GM12801 (cell line): ENCODE measurements around the gene COQ9.

ENCODE experiments used
- TF ChIP-seq, protein P1 (sequence below): IDR thresholded peaks from one replicate; pipeline ENCODE4 v1.5.1; 2011; ENCODE audit warnings: control low read depth; ENCODE audit not compliant: insufficient read length; ENCODE audit errors: extremely low read depth

Gene COQ9

GRCh38 chr16:57430955-57431354 lies 16.3 kb upstream of the COQ9 start:
- TF ChIP-seq, protein P1, sequence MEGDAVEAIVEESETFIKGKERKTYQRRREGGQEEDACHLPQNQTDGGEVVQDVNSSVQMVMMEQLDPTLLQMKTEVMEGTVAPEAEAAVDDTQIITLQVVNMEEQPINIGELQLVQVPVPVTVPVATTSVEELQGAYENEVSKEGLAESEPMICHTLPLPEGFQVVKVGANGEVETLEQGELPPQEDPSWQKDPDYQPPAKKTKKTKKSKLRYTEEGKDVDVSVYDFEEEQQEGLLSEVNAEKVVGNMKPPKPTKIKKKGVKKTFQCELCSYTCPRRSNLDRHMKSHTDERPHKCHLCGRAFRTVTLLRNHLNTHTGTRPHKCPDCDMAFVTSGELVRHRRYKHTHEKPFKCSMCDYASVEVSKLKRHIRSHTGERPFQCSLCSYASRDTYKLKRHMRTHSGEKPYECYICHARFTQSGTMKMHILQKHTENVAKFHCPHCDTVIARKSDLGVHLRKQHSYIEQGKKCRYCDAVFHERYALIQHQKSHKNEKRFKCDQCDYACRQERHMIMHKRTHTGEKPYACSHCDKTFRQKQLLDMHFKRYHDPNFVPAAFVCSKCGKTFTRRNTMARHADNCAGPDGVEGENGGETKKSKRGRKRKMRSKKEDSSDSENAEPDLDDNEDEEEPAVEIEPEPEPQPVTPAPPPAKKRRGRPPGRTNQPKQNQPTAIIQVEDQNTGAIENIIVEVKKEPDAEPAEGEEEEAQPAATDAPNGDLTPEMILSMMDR = no peak

DNA sequence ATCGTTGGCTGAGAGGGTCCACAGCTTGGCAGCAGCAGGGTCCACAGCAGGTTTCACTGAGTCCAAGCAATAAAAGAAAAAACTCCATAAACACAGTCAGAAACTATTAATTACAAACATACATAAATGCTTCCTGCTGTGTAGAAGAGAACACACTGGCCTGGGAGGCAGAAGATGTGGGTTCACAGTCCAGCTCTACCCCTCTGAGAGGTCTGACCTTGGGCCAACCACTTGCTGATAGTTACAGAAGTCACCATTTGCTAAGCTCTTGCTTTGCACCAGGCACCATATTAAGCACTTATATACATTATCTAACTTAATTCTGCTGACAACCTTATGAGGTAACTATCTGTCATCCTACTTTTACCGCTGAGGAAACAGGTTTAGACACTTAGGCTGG lies 14.8 kb upstream of the COQ9 start:
- TF ChIP-seq, protein P1 = no peak

- TF ChIP-seq, protein P1 = no peak
Observed at GRCh38 chr16:57432989-57433388, 14.3 kb upstream of the COQ9 start.

DNA sequence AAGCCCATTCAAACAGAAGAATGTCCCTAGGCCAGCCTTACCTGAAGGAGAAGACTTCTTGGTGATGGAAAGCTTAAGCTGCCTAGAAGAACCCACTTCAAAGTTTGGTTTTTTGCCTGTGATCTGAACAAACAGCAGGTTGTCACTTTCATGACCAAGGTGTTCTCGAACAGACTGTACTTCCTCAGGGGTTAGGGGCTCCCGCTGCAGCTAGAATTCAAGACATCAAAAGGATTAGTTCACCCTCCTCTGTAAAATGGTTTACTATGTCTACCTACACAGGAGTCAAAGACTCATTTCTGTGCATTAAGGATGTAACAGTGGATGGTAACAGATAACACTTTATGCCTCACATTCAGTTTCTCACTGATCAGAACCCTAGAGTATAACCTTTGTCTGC lies 13.3 kb upstream of the COQ9 start:
- TF ChIP-seq, protein P1 = no peak

- TF ChIP-seq, protein P1 = no peak
Observed at GRCh38 chr16:57435838-57436237, 11.4 kb upstream of the COQ9 start.

- TF ChIP-seq, protein P1 = no peak
Observed at GRCh38 chr16:57444711-57445110, 2.6 kb upstream of the COQ9 start.

GRCh38 chr16:57445510-57445909 lies 1.8 kb upstream of the COQ9 start:
- TF ChIP-seq, protein P1 = no peak

GRCh38 chr16:57446531-57447185 lies 621 bp upstream of the COQ9 start:
- TF ChIP-seq, protein P1 = no peak
